Measurements from ENCODE around the gene SLC6A18. TPM values are rescaled to one million over a fixed set of nuclear protein-coding genes. Genes with fewer than 3 reads are reported as not detected.

SLC6A18 gene
- total RNA-seq, 4 donors from 2014 or later, result not detected

- intact Hi-C loops (cut with DNase I), result loop anchor here (10.0 kb wide), 1 partner anchor 174 kb away; the partner anchor contains the start of gene NKD2
- H3K36me3 ChIP-seq, result no peaks in the 10 kb centered on the region
- H3K4me1 ChIP-seq, result peaks cover 0 to 6% of the 10 kb centered on the region in 2 donors
- no peak overlapping the region for H3K4me3 ChIP-seq (replicated peaks in 1 of 3)
- 87% methylated on average over 12 of the region's 34 CpGs; no CpG with 5 or more reads in 1 of the 2 donors for WGBS, 2 donors
- DNase-seq, result no peak
- H3K27me3 ChIP-seq, result no peaks in the 10 kb centered on the region
- TF ChIP-seq CTCF (IDR thresholded peaks at IDR 0.05) (no peak), POLR2A (IDR thresholded peaks at IDR 0.05) (no peak)
- no peak overlapping the region for H3K27ac ChIP-seq
- no peaks in the 10 kb centered on the region for H3K9me3 ChIP-seq
Observed at GRCh38 chr5:1178529-1179382, 46.4 kb upstream of the SLC6A18 start.

- DNase-seq, result no peak
- no peaks in the 10 kb centered on the region for H3K36me3 ChIP-seq
- H3K9me3 ChIP-seq, result no peaks in the 10 kb centered on the region
- no peak overlapping the region for H3K27ac ChIP-seq
- TF ChIP-seq CTCF (IDR thresholded peaks at IDR 0.05) (no peak), POLR2A (IDR thresholded peaks at IDR 0.05) (no peak)
- 98% methylated on average over 7 of the region's 9 CpGs; no CpG with 5 or more reads in 1 of the 2 donors for WGBS, 2 donors
- no peaks in the 10 kb centered on the region for H3K4me1 ChIP-seq
- no peaks in the 10 kb centered on the region for H3K27me3 ChIP-seq
- intact Hi-C loops (cut with DNase I), result loop anchor here (10.0 kb wide), 1 partner anchor 175 kb away; the partner anchor contains the start of gene NKD2
- H3K4me3 ChIP-seq (replicated peaks in 1 of 3), result no peak overlapping the region
Observed at GRCh38 chr5:1179383-1179715, 45.8 kb upstream of the SLC6A18 start.

GRCh38 chr5:1180096-1180495 is 45.1 kb upstream of the SLC6A18 start:
- no CpG with 5 or more reads among the region's 20 CpGs for WGBS, 2 donors
- intact Hi-C loops (cut with DNase I), result no loop called here
- no peaks in the 10 kb centered on the region for H3K27me3 ChIP-seq
- H3K27ac ChIP-seq, result no peak overlapping the region
- no peaks in the 10 kb centered on the region for H3K36me3 ChIP-seq
- no peak overlapping the region for H3K4me3 ChIP-seq (replicated peaks in 1 of 3)
- no peaks in the 10 kb centered on the region for H3K4me1 ChIP-seq
- no peak for TF ChIP-seq CTCF (IDR thresholded peaks at IDR 0.05)
- no peak for TF ChIP-seq POLR2A (IDR thresholded peaks at IDR 0.05)
- no peaks in the 10 kb centered on the region for H3K9me3 ChIP-seq
- no peak for DNase-seq

- Histone ChIP-seq H3K36me3 (no peaks in the 10 kb centered on the region), H3K4me3 (replicated peaks in 1 of 3) (no peak overlapping the region), H3K9me3 (no peaks in the 10 kb centered on the region), H3K27me3 (no peaks in the 10 kb centered on the region), H3K27ac (no peak overlapping the region), H3K4me1 (peaks cover 0 to 4% of the 10 kb centered on the region in 2 donors)
- 67 to 75% methylated on average over 12 to 19 of the region's 20 CpGs for WGBS, 2 donors
- intact Hi-C loops (cut with DNase I), result no loop called here
- DNase-seq, result no peak
- TF ChIP-seq CTCF (IDR thresholded peaks at IDR 0.05), result no peak
- no peak for TF ChIP-seq POLR2A (IDR thresholded peaks at IDR 0.05)
Observed at GRCh38 chr5:1180841-1181271, 44.3 kb upstream of the SLC6A18 start.

Data from thyroid gland (tissue), 4 donors.